NT2/D1 (cell line): ENCODE data around the gene URB2.

ENCODE experiments used
- SUZ12 ChIP-seq: IDR thresholded peaks from 2 replicates; pipeline ENCODE4 v1.6.1; 2011; ENCODE audit not compliant: insufficient read length, insufficient read depth; ENCODE audit errors: extremely low read depth
- YY1 ChIP-seq: IDR thresholded peaks from 2 replicates; pipeline ENCODE4 v1.6.1; 2011; ENCODE audit not compliant: insufficient read length, insufficient read depth
- ZNF274 ChIP-seq: IDR thresholded peaks from 2 replicates; pipeline ENCODE4 v1.6.1; 2011; ENCODE audit warnings: mild to moderate bottlenecking, low read depth, low read length

DNA sequence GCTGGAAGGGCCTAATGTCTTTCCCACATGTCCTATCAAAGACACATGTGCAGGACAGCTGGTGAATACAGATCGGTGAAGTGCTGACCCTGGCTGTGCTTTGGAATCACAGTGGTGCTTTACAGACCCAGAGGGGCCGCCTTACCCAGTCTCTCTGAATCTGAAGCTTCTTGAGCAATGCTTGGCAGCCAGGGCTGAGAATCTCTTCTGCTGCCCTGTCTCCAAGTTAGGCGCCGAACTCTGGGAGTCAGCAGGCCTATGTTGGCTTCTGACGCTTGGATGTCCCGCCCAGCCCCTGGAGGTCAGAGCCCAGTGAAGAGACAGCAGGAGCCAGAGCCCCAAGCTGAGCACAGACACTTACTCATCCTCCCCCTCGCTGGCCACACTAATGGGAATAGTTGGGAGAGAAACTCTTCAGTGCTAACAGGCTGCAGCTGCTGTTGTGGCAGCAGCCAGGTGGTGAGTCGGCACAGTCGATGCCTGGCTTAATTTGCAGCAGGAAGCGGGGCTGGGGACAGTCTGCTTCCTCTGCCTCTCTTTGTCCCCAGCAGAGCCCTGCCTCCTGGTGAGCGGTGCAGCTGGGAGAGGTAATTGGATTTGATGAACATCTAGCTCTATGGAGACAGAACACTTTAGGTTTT lies 68.1 kb downstream of the URB2 start:
- no peak for TF ChIP-seq SUZ12
- TF ChIP-seq YY1 = no peak
- no peak for TF ChIP-seq ZNF274
